K562 (cell line): Measurements from ENCODE around the gene CUEDC2. TPM values are rescaled to one million over a fixed set of nuclear protein-coding genes. Genes with fewer than 3 reads are reported as not detected.
A peak's percentile ranks its signal among the peaks of the same experiment; 100 is the strongest.

Source experiments
- ATAC-seq: fragments of 200-7000 bp; cut with Tn5 transposase; 3 replicates; pipeline ENCODE4 v1.9.1; 2020; ENCODE audit warnings: moderate library complexity
- BruUV-seq: library from RNA; stranded (reverse); fragments of 400-500 nt; replicated peaks from 2 replicates; lab custom pipeline; 2021; lab: Mats Ljungman, UMichigan
- CTCF ChIA-PET: fragments of 300-600 bp; formaldehyde crosslinking; extraction: SDS; loops from one replicate; lab custom pipeline; 2021; ENCODE audit warnings: low intra/inter-chr PET ratio; lab: Yijun Ruan, JAX
- POLR2A ChIA-PET: fragments of 300-600, 350-650 bp; sonication (Branson Sonifier 250); formaldehyde crosslinking; extraction: SDS; loops from one replicate; lab custom pipeline; 2021; ENCODE audit warnings: antibody characterized with exemption, inconsistent platforms; lab: Yijun Ruan, JAX
- DNase-seq, 4 experiments: peaks; one replicate each; pipeline versions ENCODE4 v3.0.0 to v3.0.0-alpha.2; 2011 to 2018; ENCODE audit warnings: low spot score in 3 of 4, mixed read lengths in 3 of 4; ENCODE audit errors: extremely low read depth in 1 of 4
- FAIRE-seq: peaks from 2 replicates; lab custom pipeline; 2011; peaks lifted over from hg19 to GRCh38; lab: Jason Lieb, UNC
- H2AFZ ChIP-seq: 2 replicates; pipeline ENCODE4 v1.6.0; 2011; ENCODE audit warnings: low read depth, low read length, control low read depth, inconsistent platforms
- H3K27ac ChIP-seq: fragments of 200-600 bp; 3 replicates; pipeline ENCODE4 v1.8.0; 2011; ENCODE audit warnings: low read depth, mild to moderate bottlenecking, control low read depth, inconsistent platforms, low read length, moderate library complexity, mixed read lengths; ENCODE audit errors: extremely low read depth
- H3K27me3 ChIP-seq, 2 experiments: fragments of 300-600 bp in 1 of 2; 2 replicates in 1 of 2; 3 replicates in 1 of 2; pipeline versions ENCODE4 v1.6.0 to v1.8.0; 2011; ENCODE audit warnings: inconsistent platforms in 2 of 2, low read length in 2 of 2, mild to moderate bottlenecking in 1 of 2, mixed read lengths in 1 of 2, moderate library complexity in 1 of 2; ENCODE audit not compliant: control insufficient read depth in 2 of 2, insufficient read depth in 2 of 2
- H3K36me3 ChIP-seq: fragments of 300-600 bp; 3 replicates; pipeline ENCODE4 v1.8.0; 2011; ENCODE audit warnings: mild to moderate bottlenecking, low read length, inconsistent platforms; ENCODE audit not compliant: control insufficient read depth, insufficient read depth
- H3K4me1 ChIP-seq, 2 experiments: fragments of 200-600 bp in 1 of 2; replicated peaks in 1 of 2; 2 replicates in 1 of 2; 3 replicates in 1 of 2; pipeline versions ENCODE4 v1.5.1 to v1.8.0; 2011; ENCODE audit warnings: inconsistent platforms in 2 of 2, low read length in 2 of 2, mild to moderate bottlenecking in 1 of 2, mixed read lengths in 1 of 2, moderate library complexity in 1 of 2; ENCODE audit not compliant: control insufficient read depth in 2 of 2, insufficient read depth in 2 of 2
- H3K4me2 ChIP-seq: 2 replicates; pipeline ENCODE4 v1.6.1; 2011; ENCODE audit warnings: low read length, control low read depth, inconsistent platforms, mixed read lengths; ENCODE audit not compliant: insufficient read depth
- H3K4me3 ChIP-seq: fragments of 200-600 bp; sonication (generic), shearing (Covaris generic); 2 replicates; pipeline ENCODE4 v1.5.1; 2016; ENCODE audit warnings: control low read depth, inconsistent platforms
- H3K79me2 ChIP-seq: fragments of 200-600 bp; 3 replicates; pipeline ENCODE4 v1.8.0; 2011; ENCODE audit warnings: low read length, inconsistent platforms; ENCODE audit not compliant: control insufficient read depth, insufficient read depth
- H3K9ac ChIP-seq, 2 experiments: 2 replicates each; pipeline versions ENCODE4 v1.6.0 to v1.6.1; 2011; ENCODE audit warnings: low read depth in 2 of 2, low read length in 2 of 2, control low read depth in 1 of 2, inconsistent platforms in 1 of 2, mild to moderate bottlenecking in 1 of 2, mixed read lengths in 1 of 2; ENCODE audit not compliant: insufficient read depth in 1 of 2
- H3K9me1 ChIP-seq: one replicate; pipeline ENCODE4 v1.6.0; 2011; ENCODE audit warnings: inconsistent platforms, mild to moderate bottlenecking, low read length, moderate library complexity; ENCODE audit not compliant: control insufficient read depth, insufficient read depth
- H3K9me3 ChIP-seq: replicated peaks from 2 replicates; pipeline ENCODE4 v1.5.1; 2011; ENCODE audit warnings: low read depth, low read length, inconsistent platforms; ENCODE audit not compliant: control insufficient read depth, insufficient read depth
- H4K20me1 ChIP-seq: replicated peaks from 2 replicates; pipeline ENCODE4 v1.6.1; 2011; ENCODE audit warnings: low read length, inconsistent platforms, mixed read lengths; ENCODE audit not compliant: control insufficient read depth, insufficient read depth
- NUFIP1 ChIP-seq: fragments of 450-650 bp; IDR thresholded peaks from 2 replicates; pipeline ENCODE4 v1.6.1; 2018; ENCODE audit not compliant: partially characterized antibody
- POLR2G ChIP-seq: fragments of 200-400 bp; formaldehyde crosslinking; IDR thresholded peaks from 2 replicates; pipeline ENCODE4 v1.6.1; 2017; ENCODE audit warnings: low read depth, mild to moderate bottlenecking, antibody characterized with exemption, low read length, moderate library complexity
- SREBF1 ChIP-seq: fragments of 150-350 bp; IDR thresholded peaks from 2 replicates; pipeline ENCODE4 v1.6.1; 2014; ENCODE audit warnings: antibody characterized with exemption, low read depth, low read length, borderline replicate concordance
- TGIF2 ChIP-seq: sonication (generic); formaldehyde crosslinking; IDR thresholded peaks from 2 replicates; pipeline ENCODE4 v1.8.1; 2022; ENCODE audit warnings: mild to moderate bottlenecking, missing genetic modification reagents, moderate library complexity
- XRCC4 ChIP-seq: IDR thresholded peaks from one replicate; pipeline ENCODE4 v1.6.1; 2011; ENCODE audit not compliant: insufficient read depth, insufficient read length; ENCODE audit errors: extremely low read depth
- ZNF23 ChIP-seq: fragments of 250-450 bp; sonication (Bioruptor Pico); IDR thresholded peaks from 2 replicates; pipeline ENCODE4 v1.4.0; 2020; ENCODE audit warnings: mild to moderate bottlenecking
- WGBS: fragments of 100-300 bp; shearing (Covaris generic); methylation state at CpG from one replicate; pipeline ENCODE4 v1.1.6; 2016; ENCODE audit warnings: low coverage, mixed read lengths; ENCODE audit not compliant: insufficient coverage; ENCODE audit errors: missing lambda C conversion rate; 5-methylcytosine and 5-hydroxymethylcytosine counted together
- in situ Hi-C: fragments of 300-500 bp; cut with MboI; formaldehyde crosslinking; loops from 4 replicates; pipeline ENCODE4 v1.15.0; 2018; ENCODE audit warnings: inconsistent platforms, mixed read lengths
- intact Hi-C: fragments of 100-400 bp; cut with micrococcal nuclease; formaldehyde crosslinking; loops from 2 replicates; pipeline ENCODE4 v1.14.2; 2022
- polyA plus RNA-seq, 8 experiments: library from polyadenylated mRNA; depleted of rRNA in 4 of 8; stranded (reverse) in 5 of 8; unstranded in 3 of 8; fragments of >200 nt; fragmentation: Nextera tagmentation in 2 of 8; fragmentation: Illumina TruSeq in 1 of 8; extraction: Ambion mirVana in 2 of 8; extraction: Trizol in 1 of 8; gene quantifications; 2 replicates each; pipeline versions ENCODE4 v1.2.1 to v1.2.3, GENCODE V29; 2011 to 2014; ENCODE audit warnings: inconsistent platforms in 1 of 8, missing spikeins in 1 of 8
- total RNA-seq, 7 experiments: library from RNA; depleted of rRNA in 6 of 7; stranded (reverse); fragments of >200 nt in 6 of 7; fragmentation: Illumina TruSeq in 2 of 7; extraction: Trizol in 2 of 7; gene quantifications; 2 replicates each; pipeline versions ENCODE4 v1.2.1 to v1.2.3, GENCODE V29; 2011 to 2021; ENCODE audit warnings: low replicate concordance in 1 of 7

The CUEDC2 gene
- total and polyA plus RNA-seq, 9 of the 15 experiments (the other 6 are each of a cell fraction or from before 2014, with no cell fraction given) = 8.5 to 48.9 (median 27.4) TPM

GRCh38 chr10:102400598-102401341 lies 31.6 kb downstream of the CUEDC2 start (continued):
- no peak for TF ChIP-seq TGIF2 (CRISPR knock-in tag)
- no peak for TF ChIP-seq XRCC4
- no peak for TF ChIP-seq ZNF23 (CRISPR knock-in tag)
- TF ChIP-seq NUFIP1 = no peak

DNA sequence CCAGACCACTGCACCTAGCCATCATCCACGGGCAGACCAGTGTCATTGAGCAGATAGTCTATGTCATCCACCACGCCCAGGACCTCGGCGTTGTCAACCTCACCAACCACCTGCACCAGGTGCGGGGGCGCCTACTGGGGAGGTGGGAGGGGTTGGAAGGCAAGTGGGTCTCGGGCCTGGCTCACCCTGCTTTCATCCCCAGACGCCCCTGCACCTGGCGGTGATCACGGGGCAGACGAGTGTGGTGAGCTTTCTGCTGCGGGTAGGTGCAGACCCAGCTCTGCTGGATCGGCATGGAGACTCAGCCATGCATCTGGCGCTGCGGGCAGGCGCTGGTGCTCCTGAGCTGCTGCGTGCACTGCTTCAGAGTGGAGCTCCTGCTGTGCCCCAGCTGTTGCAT lies 32.3 kb downstream of the CUEDC2 start:
- 0 out of 2 replicates have a peak, but pooled peaks have one; percentile 27 for TF ChIP-seq POLR2G
- TF ChIP-seq SREBF1 = no peak
- peak overlapping the region in 1 of 2 experiments; percentile 91; a peak in 2 of 4 replicates for H3K9ac ChIP-seq
- ChIA-PET CTCF (interaction anchor here (2.0 kb wide), 1 partner anchor 170 kb away, joined by 12 read pairs; no protein-coding TSS in a partner anchor), POLR2A (interaction anchor here (0.6 to 1.1 kb wide), 4 partner anchors 156 to 1107 kb away, joined by 3 to 4 read pairs (median 4); no protein-coding TSS in a partner anchor)
- ATAC-seq = no peak
- DNase-seq = no peak
- no peaks in the 10 kb centered on the region for H3K9me3 ChIP-seq
- H3K79me2 ChIP-seq = peaks cover 7% of the 10 kb centered on the region; the same call in 1 of the 3 replicates
- in situ Hi-C loops = no loop called here
- BruUV-seq = no TSS peak
- no peak overlapping the region for H3K4me3 ChIP-seq
- no peak for FAIRE-seq
- H3K36me3 ChIP-seq = peaks cover 16% of the 10 kb centered on the region; the same call in 1 of the 3 replicates
- WGBS = 68% methylated on average over 12 of the region's 17 CpGs
- H4K20me1 ChIP-seq = no peaks in the 10 kb centered on the region
- intact Hi-C loops = no loop called here
- no peak overlapping the region; the same call in 1 of the 2 replicates for H2AFZ ChIP-seq
- H3K27me3 ChIP-seq = no peaks in the 10 kb centered on the region
- peaks cover 17 to 62% of the 10 kb centered on the region in 2 experiments; a peak in 4 of 5 replicates for H3K4me1 ChIP-seq
- H3K4me2 ChIP-seq = peak overlapping the region; percentile 72; the same call in 1 of the 2 replicates
- H3K9me1 ChIP-seq = no peaks in the 10 kb centered on the region
- H3K27ac ChIP-seq = no peak overlapping the region; the same call in 2 of the 3 replicates
